Measurements from ENCODE around the gene CARS2.

The CARS2 gene

GRCh38 chr13:110649551-110649950, 56.4 kb downstream of the CARS2 start:
- no peak for DNase-seq

GRCh38 chr13:110648848-110649421, 57.0 kb downstream of the CARS2 start:
- no peak for DNase-seq

- DNase-seq = no peak
Observed at GRCh38 chr13:110648146-110648819, 57.6 kb downstream of the CARS2 start.

GRCh38 chr13:110647365-110647737, 58.6 kb downstream of the CARS2 start:
- DNase-seq = no peak

GRCh38 chr13:110646442-110647364, 59.2 kb downstream of the CARS2 start:
- no peak for DNase-seq

GRCh38 chr13:110645750-110646149, 60.2 kb downstream of the CARS2 start:
- DNase-seq = no peak

- DNase-seq = no peak
Observed at GRCh38 chr13:110644892-110645521, 60.9 kb downstream of the CARS2 start.

GRCh38 chr13:110643768-110644421, 62.0 kb downstream of the CARS2 start:
- no peak for DNase-seq

- no peak for DNase-seq
Observed at GRCh38 chr13:110643324-110643723, 62.6 kb downstream of the CARS2 start.

- no peak for DNase-seq
Observed at GRCh38 chr13:110642291-110642981, 63.5 kb downstream of the CARS2 start.

GRCh38 chr13:110641055-110642015, 64.6 kb downstream of the CARS2 start:
- no peak for DNase-seq

GRCh38 chr13:110640591-110641029, 65.3 kb downstream of the CARS2 start:
- no peak for DNase-seq

GRCh38 chr13:110639935-110640334, 66.0 kb downstream of the CARS2 start:
- DNase-seq = no peak

- no peak for DNase-seq
Observed at GRCh38 chr13:110638814-110639806, 66.8 kb downstream of the CARS2 start.

- DNase-seq = no peak
Observed at GRCh38 chr13:110638257-110638656, 67.7 kb downstream of the CARS2 start.

- DNase-seq = no peak
Observed at GRCh38 chr13:110637747-110638146, 68.2 kb downstream of the CARS2 start.

- DNase-seq = no peak
Observed at GRCh38 chr13:110637275-110637674, 68.6 kb downstream of the CARS2 start.

- DNase-seq = no peak
Observed at GRCh38 chr13:110636701-110637201, 69.2 kb downstream of the CARS2 start.

- no peak for DNase-seq
Observed at GRCh38 chr13:110636053-110636475, 69.9 kb downstream of the CARS2 start.
